HUES48 (cell line): ENCODE measurements around the gene SLC10A7.

Experiments used
- H3K27ac ChIP-seq: one replicate; pipeline ENCODE4 v1.7.0; 2013; ENCODE audit warnings: low read depth, low read length, inconsistent platforms
- H3K27me3 ChIP-seq: 2 replicates; pipeline ENCODE4 v1.6.1; 2013; ENCODE audit warnings: mild to moderate bottlenecking, low read length; ENCODE audit not compliant: control insufficient read depth, insufficient read depth
- H3K36me3 ChIP-seq: 2 replicates; pipeline ENCODE4 v1.6.1; 2013; ENCODE audit warnings: low read length; ENCODE audit not compliant: control insufficient read depth, insufficient read depth
- H3K4me1 ChIP-seq: 2 replicates; pipeline ENCODE4 v1.6.1; 2013; ENCODE audit warnings: mild to moderate bottlenecking, low read length; ENCODE audit not compliant: control insufficient read depth, insufficient read depth
- H3K4me3 ChIP-seq: 2 replicates; pipeline ENCODE4 v1.5.1; 2013; ENCODE audit warnings: mild to moderate bottlenecking, low read depth, low read length
- H3K9ac ChIP-seq: 2 replicates; pipeline ENCODE4 v1.6.1; 2013; ENCODE audit warnings: mild to moderate bottlenecking, low read depth, low read length, moderate library complexity
- H3K9me3 ChIP-seq: 2 replicates; pipeline ENCODE4 v1.6.1; 2013; ENCODE audit warnings: low read length; ENCODE audit not compliant: control insufficient read depth, insufficient read depth

Gene SLC10A7

GRCh38 chr4:146243883-146244277 lies 277.9 kb downstream of the SLC10A7 start:
- no peak overlapping the region for H3K27ac ChIP-seq
- H3K4me1 ChIP-seq = 0 out of 2 replicates have a peak, but pooled peaks cover 5% of the 10 kb centered on the region
- H3K9me3 ChIP-seq = no peaks in the 10 kb centered on the region
- no peaks in the 10 kb centered on the region for H3K36me3 ChIP-seq
- no peak overlapping the region for H3K4me3 ChIP-seq
- H3K27me3 ChIP-seq = no peaks in the 10 kb centered on the region
- no peak overlapping the region for H3K9ac ChIP-seq

DNA sequence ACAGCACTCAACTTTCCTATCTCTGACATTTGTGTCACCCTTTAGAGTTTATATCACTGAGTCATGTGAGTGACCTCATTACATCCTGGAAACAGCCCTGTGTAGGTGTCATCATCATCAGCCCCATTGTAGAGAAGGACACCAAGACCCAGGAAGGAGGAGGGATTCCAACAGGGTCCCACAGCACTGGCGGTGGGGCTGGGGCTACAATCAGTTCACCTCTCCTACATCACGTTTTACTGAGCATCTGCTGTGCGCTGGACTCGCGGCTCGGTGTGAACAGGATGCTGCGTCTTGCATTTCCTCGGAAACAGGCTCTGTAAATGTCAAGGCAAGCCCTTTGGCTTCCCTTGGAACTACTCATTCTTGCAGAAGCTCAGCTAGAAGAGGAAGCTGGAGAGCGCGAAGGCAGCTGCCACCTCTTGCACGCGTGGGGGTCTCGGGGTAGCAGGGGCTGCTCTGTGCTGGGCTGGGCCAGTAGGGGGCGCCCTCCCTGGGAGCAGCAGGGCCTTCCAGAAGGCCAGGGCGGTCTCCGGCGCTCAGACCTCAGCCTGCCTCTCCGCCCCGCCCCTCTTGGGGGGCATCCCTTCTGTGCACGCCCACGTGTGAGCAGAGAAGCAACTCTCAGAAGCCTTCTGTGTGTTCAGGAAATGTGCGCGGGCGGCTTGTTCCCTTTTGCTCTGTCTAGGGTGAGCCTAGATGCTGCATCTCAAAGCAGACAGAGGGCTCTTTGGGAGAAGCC lies 278.4 kb downstream of the SLC10A7 start:
- no peak overlapping the region for H3K27ac ChIP-seq
- H3K9ac ChIP-seq = no peak overlapping the region
- no peaks in the 10 kb centered on the region for H3K9me3 ChIP-seq

GRCh38 chr4:146238107-146238506 lies 283.6 kb downstream of the SLC10A7 start:
- no peaks in the 10 kb centered on the region for H3K27me3 ChIP-seq
- H3K27ac ChIP-seq = no peak overlapping the region
- H3K4me1 ChIP-seq = 0 out of 2 replicates have a peak, but pooled peaks cover 5% of the 10 kb centered on the region

More for the DNA sequence above, 278.4 kb downstream of the SLC10A7 start:
- no peaks in the 10 kb centered on the region for H3K36me3 ChIP-seq
- H3K27me3 ChIP-seq = no peaks in the 10 kb centered on the region
- H3K4me1 ChIP-seq = 0 out of 2 replicates have a peak, but pooled peaks cover 5% of the 10 kb centered on the region
- H3K4me3 ChIP-seq = no peak overlapping the region

DNA sequence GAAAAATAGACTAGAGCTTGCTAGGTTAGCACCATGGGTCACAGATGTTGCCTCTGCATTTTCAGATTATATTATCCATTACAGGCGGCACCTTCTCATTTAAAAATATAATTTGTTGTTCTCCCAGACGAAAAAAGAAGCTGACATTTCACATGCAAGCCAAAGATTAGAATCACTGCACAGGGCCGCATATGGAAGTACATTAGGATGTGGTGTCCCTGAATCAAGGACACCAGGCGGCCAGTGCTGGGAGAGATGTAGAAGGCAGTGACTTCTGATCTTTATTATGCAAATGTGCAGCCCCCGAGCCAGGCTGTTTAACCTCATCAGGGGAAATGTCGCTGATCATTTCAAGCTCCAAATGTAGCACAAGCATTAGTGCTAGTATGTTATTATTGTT lies 284.6 kb downstream of the SLC10A7 start:
- no peaks in the 10 kb centered on the region for H3K9me3 ChIP-seq
- H3K27me3 ChIP-seq = no peaks in the 10 kb centered on the region
- no peak overlapping the region for H3K27ac ChIP-seq
- H3K9ac ChIP-seq = no peak overlapping the region
- 0 out of 2 replicates have a peak, but pooled peaks cover 5% of the 10 kb centered on the region for H3K4me1 ChIP-seq
- H3K4me3 ChIP-seq = no peak overlapping the region
- no peaks in the 10 kb centered on the region for H3K36me3 ChIP-seq

More at GRCh38 chr4:146238107-146238506, 283.6 kb downstream of the SLC10A7 start:
- Histone ChIP-seq H3K9me3 (no peaks in the 10 kb centered on the region), H3K4me3 (no peak overlapping the region), H3K9ac (no peak overlapping the region), H3K36me3 (no peaks in the 10 kb centered on the region)

- H3K4me1 ChIP-seq = no peaks in the 10 kb centered on the region
- no peaks in the 10 kb centered on the region for H3K9me3 ChIP-seq
- no peak overlapping the region for H3K27ac ChIP-seq
- no peak overlapping the region for H3K4me3 ChIP-seq
- H3K36me3 ChIP-seq = no peaks in the 10 kb centered on the region
- H3K9ac ChIP-seq = no peak overlapping the region
- H3K27me3 ChIP-seq = no peaks in the 10 kb centered on the region
Observed at GRCh38 chr4:146236216-146236615, 285.5 kb downstream of the SLC10A7 start.

GRCh38 chr4:146235654-146236177 lies 286.0 kb downstream of the SLC10A7 start:
- Histone ChIP-seq H3K27me3 (no peaks in the 10 kb centered on the region), H3K36me3 (no peaks in the 10 kb centered on the region), H3K9ac (no peak overlapping the region), H3K4me3 (no peak overlapping the region), H3K9me3 (no peaks in the 10 kb centered on the region), H3K27ac (no peak overlapping the region), H3K4me1 (no peaks in the 10 kb centered on the region)

GRCh38 chr4:146232131-146232722 lies 289.5 kb downstream of the SLC10A7 start:
- Histone ChIP-seq H3K9ac (no peak overlapping the region), H3K9me3 (no peaks in the 10 kb centered on the region), H3K27me3 (no peaks in the 10 kb centered on the region), H3K27ac (no peak overlapping the region), H3K4me3 (no peak overlapping the region), H3K36me3 (no peaks in the 10 kb centered on the region), H3K4me1 (no peaks in the 10 kb centered on the region)

GRCh38 chr4:146229406-146229805 lies 292.3 kb downstream of the SLC10A7 start:
- Histone ChIP-seq H3K4me1 (no peaks in the 10 kb centered on the region), H3K27me3 (no peaks in the 10 kb centered on the region), H3K27ac (no peak overlapping the region), H3K9me3 (no peaks in the 10 kb centered on the region), H3K9ac (no peak overlapping the region), H3K4me3 (no peak overlapping the region), H3K36me3 (no peaks in the 10 kb centered on the region)

DNA sequence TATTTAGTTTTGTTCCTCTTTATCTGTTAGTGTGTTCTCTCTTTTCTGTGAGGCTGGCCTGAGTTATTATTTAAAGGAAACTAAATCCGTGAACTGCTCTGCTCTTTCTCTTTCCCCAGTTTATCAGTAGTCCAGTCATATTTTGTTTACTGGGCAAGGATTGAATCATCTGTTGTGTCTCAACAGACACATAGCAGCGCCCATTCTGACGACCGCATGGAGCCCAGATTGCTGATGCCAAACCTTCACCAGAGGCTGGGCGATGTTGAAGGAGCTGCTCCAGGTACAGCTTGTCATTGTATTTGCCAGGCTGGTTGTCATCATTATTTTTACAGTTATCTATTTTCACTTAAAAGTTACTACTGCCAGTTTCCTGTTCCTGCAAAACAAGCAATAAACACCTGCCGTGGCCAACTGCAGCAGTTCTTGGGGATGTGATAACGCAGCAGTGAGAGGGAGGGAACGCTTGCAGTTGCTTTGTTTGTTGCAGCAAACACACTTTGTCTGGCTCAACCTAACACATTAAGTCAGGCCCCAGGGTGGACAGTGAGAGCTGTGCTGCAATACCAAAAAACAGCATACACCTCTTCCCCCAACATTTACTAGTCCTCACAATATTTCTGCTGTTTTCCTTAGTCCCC lies 297.3 kb downstream of the SLC10A7 start:
- Histone ChIP-seq H3K4me3 (no peak overlapping the region), H3K9me3 (no peaks in the 10 kb centered on the region), H3K36me3 (no peaks in the 10 kb centered on the region), H3K27me3 (no peaks in the 10 kb centered on the region), H3K9ac (no peak overlapping the region), H3K4me1 (no peaks in the 10 kb centered on the region), H3K27ac (no peak overlapping the region)

GRCh38 chr4:146222313-146222712 lies 299.4 kb downstream of the SLC10A7 start:
- Histone ChIP-seq H3K9me3 (no peaks in the 10 kb centered on the region), H3K27ac (no peak overlapping the region), H3K4me1 (no peaks in the 10 kb centered on the region), H3K27me3 (no peaks in the 10 kb centered on the region), H3K4me3 (no peak overlapping the region), H3K9ac (no peak overlapping the region), H3K36me3 (no peaks in the 10 kb centered on the region)

DNA sequence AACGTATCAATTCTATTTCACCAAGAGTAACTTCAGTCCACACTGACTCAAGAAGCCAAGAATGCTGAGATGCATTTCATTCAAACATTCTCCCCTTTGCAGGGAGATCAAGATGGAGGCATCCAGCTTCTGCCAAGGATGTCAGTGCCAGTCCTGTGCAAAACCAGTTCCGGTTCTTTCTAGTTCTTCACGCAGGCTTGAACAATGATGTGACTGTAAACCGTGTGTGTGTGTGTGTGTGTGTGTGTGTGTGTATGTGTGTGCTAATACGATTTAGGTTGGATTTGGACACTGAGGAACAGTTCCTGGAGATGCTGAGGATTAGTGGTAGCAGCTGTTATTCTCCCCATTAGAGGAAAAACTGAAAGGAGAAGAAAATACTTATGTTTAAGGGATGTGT lies 307.5 kb downstream of the SLC10A7 start, which contains the start of gene REELD1:
Gene REELD1 (plus strand): TSS at position 301 of the 400 bp plus-strand sequence. CDS start 2,415 bp downstream, outside the sequence.
- Histone ChIP-seq H3K9ac (no peak within 1 kb of the TSS), H3K4me3 (no peak within 1 kb of the TSS), H3K36me3 (no peaks in the 10 kb centered on the region), H3K4me1 (no peaks in the 10 kb centered on the region), H3K9me3 (no peaks in the 10 kb centered on the region), H3K27ac (no peak within 1 kb of the TSS), H3K27me3 (no peaks in the 10 kb centered on the region)
